Measurements from ENCODE around the gene HSPD1. TPM values are rescaled to one million over a fixed set of nuclear protein-coding genes. Genes with fewer than 3 reads are reported as not detected.
A peak's percentile ranks its signal among the peaks of the same experiment; 100 is the strongest.

The HSPD1 gene
- total and polyA plus RNA-seq, 2 of the 13 experiments (the other 11 are each of a cell fraction or from before 2014, with no cell fraction given): 685 to 2,610 TPM

- TF ChIP-seq ZNF280B (CRISPR knock-in tag; IDR thresholded peaks at IDR 0.05; ENCODE audit: borderline replicate concordance) (0 out of 2 replicates have a peak, but pooled peaks have one; percentile 38), SNAPC4 (CRISPR knock-in tag; IDR thresholded peaks at IDR 0.05) (no peak)
Observed at GRCh38 chr2:197450465-197450864, 49.2 kb downstream of the HSPD1 start (continued).

GRCh38 chr2:197446844-197447243 is 52.8 kb downstream of the HSPD1 start:
- ATAC-seq (no peak), DNase-seq (ENCODE audit: low spot score) (no peak), FAIRE-seq (no peak)
- no peak overlapping the region for H3K4me3 ChIP-seq (replicated peaks in 1 of 3; ENCODE audit: insufficient read depth in 1 of 3, low read depth in 2 of 3, low read length in 3 of 3)
- no peak overlapping the region for H3K4me2 ChIP-seq (ENCODE audit: low read depth, low read length)
- peaks cover 5% of the 10 kb centered on the region for H3K79me2 ChIP-seq (ENCODE audit: insufficient read depth, low read length)
- no peak overlapping the region for H3K27ac ChIP-seq (ENCODE audit: extremely low read length, insufficient read depth, low read length)
- no peak overlapping the region for H2AFZ ChIP-seq (ENCODE audit: low read length)
- no peak overlapping the region for H3K9ac ChIP-seq (ENCODE audit: insufficient read depth, low read depth, low read length)
- H4K20me1 ChIP-seq (ENCODE audit: insufficient read depth, low read length): no peaks in the 10 kb centered on the region
- intact Hi-C loops (cut with micrococcal nuclease; ENCODE audit: unreplicated experiment) (no loop called here), in situ Hi-C loops (cut with HindIII; ENCODE audit: extremely low pct_ligation_motif_present, low pct_unique_long_range_greater_than_20kb) (no loop called here)
- no peaks in the 10 kb centered on the region for H3K9me3 ChIP-seq (ENCODE audit: low read length)
- ChIA-PET CTCF (ENCODE audit: low intra/inter-chr PET ratio, low total read pairs) (no interaction called here), POLR2A (interaction anchor here (2.7 to 3.1 kb wide), 2 partner anchors 12 to 53 kb away, joined by 11 to 16 read pairs; partner anchors contain the start of genes HSPD1, HSPE1 and SF3B1)
- H3K27me3 ChIP-seq (ENCODE audit: control insufficient read depth in 1 of 2, insufficient read depth in 2 of 2, low read length in 2 of 2): no peaks in the 10 kb centered on the region; a peak in 1 of 5 replicates
- peaks cover 16% of the 10 kb centered on the region for H3K4me1 ChIP-seq (ENCODE audit: insufficient read depth, low read length)
- BruUV-seq (replicated peaks): no TSS peak
- H3K36me3 ChIP-seq (replicated peaks in 1 of 2; ENCODE audit: control insufficient read depth in 1 of 2, insufficient read depth in 2 of 2, low read length in 2 of 2): no peaks in the 10 kb centered on the region
- TF ChIP-seq ZFP36L1 (CRISPR knock-in tag; IDR thresholded peaks at IDR 0.05): no peak
- TF ChIP-seq ZBTB21 (CRISPR knock-in tag; IDR thresholded peaks at IDR 0.05): no peak
- TF ChIP-seq ZNF256 (CRISPR knock-in tag; conservative IDR thresholded peaks at IDR 0.05): no peak
- TF ChIP-seq PLRG1 (conservative IDR thresholded peaks at IDR 0.05): no peak
- TF ChIP-seq FOXA1 (IDR thresholded peaks at IDR 0.05): no peak
- TF ChIP-seq FOXA1 (CRISPR knock-in tag; IDR thresholded peaks at IDR 0.05): no peak
- no peak for TF ChIP-seq NBN (conservative IDR thresholded peaks at IDR 0.05)
- no peak for TF ChIP-seq ISX (CRISPR knock-in tag; conservative IDR thresholded peaks at IDR 0.05)
- no peak for TF ChIP-seq SKI (IDR thresholded peaks at IDR 0.05; ENCODE audit: partially characterized antibody)
- TF ChIP-seq ZNF10 (CRISPR knock-in tag; IDR thresholded peaks at IDR 0.05; ENCODE audit: borderline replicate concordance, low read depth): no peak
- no peak for TF ChIP-seq ETV6 (CRISPR knock-in tag; conservative IDR thresholded peaks at IDR 0.05)
- TF ChIP-seq DNMT3B (CRISPR knock-in tag; conservative IDR thresholded peaks at IDR 0.05): no peak
- TF ChIP-seq SRF (IDR thresholded peaks at IDR 0.05; ENCODE audit: low read depth, low read length): no peak
- TF ChIP-seq GLI4 (CRISPR knock-in tag; IDR thresholded peaks at IDR 0.05; ENCODE audit: borderline replicate concordance): no peak
- TF ChIP-seq ZNF816 (CRISPR knock-in tag; IDR thresholded peaks at IDR 0.05; ENCODE audit: borderline replicate concordance): no peak
